GM12878 (cell line): ENCODE data around the gene ALDH1A3. TPM values are rescaled to one million over a fixed set of nuclear protein-coding genes. Genes with fewer than 3 reads are reported as not detected.

Experiments
- ATAC-seq: fragments of 200-7000 bp; cut with Tn5 transposase; 3 replicates; pipeline ENCODE4 v1.9.1; 2020; ENCODE audit warnings: mild to moderate bottlenecking, moderate library complexity
- BruUV-seq: library from RNA; stranded (reverse); fragments of 400-500 nt; replicated peaks from 2 replicates; lab custom pipeline; 2021; lab: Mats Ljungman, UMichigan
- CTCF ChIA-PET: fragments of 300-600 bp; sonication (Branson Sonifier 250); formaldehyde crosslinking; extraction: SDS; loops from one replicate; lab custom pipeline; 2021; ENCODE audit warnings: inconsistent platforms; lab: Yijun Ruan, JAX
- POLR2A ChIA-PET: fragments of 350-600 bp; formaldehyde crosslinking; extraction: SDS; loops from one replicate; lab custom pipeline; 2021; ENCODE audit warnings: inconsistent platforms; lab: Charles Lee
- RAD21 ChIA-PET: fragments of 300-600 bp; sonication (Branson Sonifier 250); formaldehyde crosslinking; loops from one replicate; lab custom pipeline; 2023; ENCODE audit warnings: antibody characterized with exemption; ENCODE audit not compliant: unreplicated experiment; lab: Charles Lee
- SMC1A ChIA-PET: fragments of 300-600 bp; sonication (Branson Sonifier 250); formaldehyde crosslinking; loops from one replicate; lab custom pipeline; 2023; ENCODE audit not compliant: unreplicated experiment, uncharacterized antibody; lab: Charles Lee
- DNase-seq: peaks from one replicate; pipeline ENCODE4 v3.0.0-alpha.2; 2011; ENCODE audit warnings: low read depth, low spot score
- FAIRE-seq: peaks from 3 replicates; lab custom pipeline; 2011; peaks lifted over from hg19 to GRCh38; lab: Jason Lieb, UNC
- H2AFZ ChIP-seq: 2 replicates; pipeline ENCODE4 v1.6.0; 2011; ENCODE audit warnings: low read depth, low read length, control low read depth; ENCODE audit not compliant: control insufficient read depth
- H3K27ac ChIP-seq: 2 replicates; pipeline ENCODE4 v1.5.1; 2011; ENCODE audit warnings: control low read depth; ENCODE audit not compliant: control insufficient read depth, insufficient read depth
- H3K27me3 ChIP-seq, 2 experiments: replicated peaks in 1 of 2; 2 replicates each; pipeline versions ENCODE4 v1.6.0 to v1.6.1; 2011; ENCODE audit warnings: low read length in 1 of 2; ENCODE audit not compliant: control insufficient read depth in 2 of 2, insufficient read depth in 2 of 2
- H3K36me3 ChIP-seq, 2 experiments: 2 replicates each; pipeline ENCODE4 v1.5.1; 2011; ENCODE audit warnings: low read length in 1 of 2; ENCODE audit not compliant: control insufficient read depth in 2 of 2, insufficient read depth in 2 of 2
- H3K4me1 ChIP-seq: 2 replicates; pipeline ENCODE4 v1.6.1; 2011; ENCODE audit warnings: mild to moderate bottlenecking, low read length, moderate library complexity, mixed read lengths; ENCODE audit not compliant: control insufficient read depth, insufficient read depth
- H3K4me2 ChIP-seq: 2 replicates; pipeline ENCODE4 v1.6.0; 2011; ENCODE audit warnings: control low read depth; ENCODE audit not compliant: control insufficient read depth, insufficient read depth
- H3K4me3 ChIP-seq: fragments of 200-600 bp; sonication (generic); 2 replicates; pipeline ENCODE4 v1.5.1; 2016
- H3K79me2 ChIP-seq: 2 replicates; pipeline ENCODE4 v1.6.0; 2011; ENCODE audit warnings: low read length; ENCODE audit not compliant: control insufficient read depth, insufficient read depth
- H3K9ac ChIP-seq: 2 replicates; pipeline ENCODE4 v1.8.0; 2011; ENCODE audit warnings: low read length, control low read depth, mixed read lengths; ENCODE audit not compliant: control insufficient read depth, insufficient read depth
- H3K9me3 ChIP-seq: replicated peaks from 3 replicates; pipeline ENCODE4 v1.5.1; 2011; ENCODE audit warnings: mild to moderate bottlenecking, low read length; ENCODE audit not compliant: control insufficient read depth, insufficient read depth
- H4K20me1 ChIP-seq: 2 replicates; pipeline ENCODE4 v1.6.0; 2011; ENCODE audit not compliant: control insufficient read depth, insufficient read depth
- BCL11A ChIP-seq: IDR thresholded peaks from 2 replicates; pipeline ENCODE4 v1.6.1; 2011; ENCODE audit warnings: low read depth, low read length
- CBX3 ChIP-seq: fragments of 200-600 bp; sonication (generic); IDR thresholded peaks from 2 replicates; pipeline ENCODE4 v1.6.1; 2016; ENCODE audit warnings: low read depth, borderline replicate concordance
- CREM ChIP-seq: IDR thresholded peaks from 2 replicates; pipeline ENCODE4 v1.6.1; 2014; ENCODE audit warnings: antibody characterized with exemption, low read depth
- GATAD2B ChIP-seq: fragments of 450-650 bp; conservative IDR thresholded peaks from 2 replicates; pipeline ENCODE4 v1.6.1; 2017; ENCODE audit warnings: low read depth, mild to moderate bottlenecking, moderate library complexity
- HDGF ChIP-seq: fragments of 450-650 bp; IDR thresholded peaks from 2 replicates; pipeline ENCODE4 v1.6.1; 2016; ENCODE audit warnings: antibody characterized with exemption
- IKZF2 ChIP-seq, 2 experiments: fragments of 450-650 bp; IDR thresholded peaks; 2 replicates each; pipeline ENCODE4 v1.6.1; 2017; ENCODE audit warnings: mild to moderate bottlenecking in 2 of 2, moderate library complexity in 2 of 2
- PAX5 ChIP-seq: IDR thresholded peaks from 2 replicates; pipeline ENCODE4 v1.6.1; 2011; ENCODE audit warnings: low read depth, low read length, borderline replicate concordance
- RELB ChIP-seq: fragments of 450-650 bp; IDR thresholded peaks from 2 replicates; pipeline ENCODE4 v1.6.1; 2017; ENCODE audit warnings: low read depth, mild to moderate bottlenecking, moderate library complexity
- RUNX3 ChIP-seq: IDR thresholded peaks from 2 replicates; pipeline ENCODE4 v1.6.1; 2012; ENCODE audit warnings: low read length, inconsistent platforms
- SKIL ChIP-seq: fragments of 450-650 bp; IDR thresholded peaks from 2 replicates; pipeline ENCODE4 v1.6.1; 2017; ENCODE audit warnings: mild to moderate bottlenecking, low read depth, inconsistent platforms; ENCODE audit not compliant: poor library complexity, severe bottlenecking
- TAF1 ChIP-seq: IDR thresholded peaks from 2 replicates; pipeline ENCODE4 v1.6.1; 2011; ENCODE audit warnings: mild to moderate bottlenecking, low read depth, low read length, borderline replicate concordance
- TBL1XR1 ChIP-seq: IDR thresholded peaks from 2 replicates; pipeline ENCODE4 v1.6.1; 2012; ENCODE audit warnings: low read depth, low read length, improper control_type of control experiment
- TCF3 ChIP-seq: IDR thresholded peaks from 2 replicates; pipeline ENCODE4 v1.6.1; 2012; ENCODE audit warnings: low read depth, mild to moderate bottlenecking, low read length, borderline replicate concordance; ENCODE audit not compliant: insufficient read depth
- WGBS: methylation state at CpG from one replicate; pipeline ENCODE4 v1.1.6; 2016; ENCODE audit warnings: low lambda C conversion rate; ENCODE audit not compliant: insufficient replicate concordance, insufficient coverage; ENCODE audit errors: missing lambda C conversion rate; 5-methylcytosine and 5-hydroxymethylcytosine counted together
- in situ Hi-C: fragments of 300-500 bp; cut with MboI; formaldehyde crosslinking; loops from 9 replicates; pipeline ENCODE4 v1.14.3; 2018; ENCODE audit warnings: mixed read lengths
- intact Hi-C: fragments of 100-400 bp; cut with micrococcal nuclease; formaldehyde crosslinking; loops from one replicate; pipeline ENCODE4 v1.14.2; 2022; ENCODE audit not compliant: unreplicated experiment
- polyA plus RNA-seq, 11 experiments: library from polyadenylated mRNA; depleted of rRNA in 4 of 11; unstranded in 6 of 11; stranded (reverse) in 5 of 11; fragments of >200 nt; fragmentation: Nextera tagmentation in 4 of 11; fragmentation: Illumina TruSeq in 1 of 11; extraction: Ambion mirVana in 4 of 11; extraction: Trizol in 1 of 11; gene quantifications; 1 replicate in 1 of 11; 2 replicates in 10 of 11; pipeline versions ENCODE4 v1.2.1 to v1.2.3, GENCODE V29; 2011 to 2016; ENCODE audit warnings: inconsistent platforms in 2 of 11, missing spikeins in 2 of 11, low read depth in 1 of 11
- total RNA-seq, 4 experiments: library from RNA; depleted of rRNA in 3 of 4; stranded (reverse); fragments of >200 nt in 3 of 4; fragmentation: Illumina TruSeq in 1 of 4; extraction: Trizol in 1 of 4; gene quantifications; 2 replicates each; pipeline versions ENCODE4 v1.2.1 to v1.2.3, GENCODE V29; 2013 to 2021
- TF ChIP-seq, protein P1 (sequence below): fragments of 450-650 bp; IDR thresholded peaks from 2 replicates; pipeline ENCODE4 v1.6.1; 2016; ENCODE audit warnings: mild to moderate bottlenecking
- TF ChIP-seq, protein P2 (sequence below): fragments of 450-650 bp; IDR thresholded peaks from 2 replicates; pipeline ENCODE4 v1.6.1; 2017; ENCODE audit warnings: mild to moderate bottlenecking, moderate library complexity

The ALDH1A3 gene
- total and polyA plus RNA-seq, 10 of the 15 experiments (the other 5 are each of a cell fraction or from before 2014, with no cell fraction given): 0.06 to 0.69 (median 0.18) TPM

DNA sequence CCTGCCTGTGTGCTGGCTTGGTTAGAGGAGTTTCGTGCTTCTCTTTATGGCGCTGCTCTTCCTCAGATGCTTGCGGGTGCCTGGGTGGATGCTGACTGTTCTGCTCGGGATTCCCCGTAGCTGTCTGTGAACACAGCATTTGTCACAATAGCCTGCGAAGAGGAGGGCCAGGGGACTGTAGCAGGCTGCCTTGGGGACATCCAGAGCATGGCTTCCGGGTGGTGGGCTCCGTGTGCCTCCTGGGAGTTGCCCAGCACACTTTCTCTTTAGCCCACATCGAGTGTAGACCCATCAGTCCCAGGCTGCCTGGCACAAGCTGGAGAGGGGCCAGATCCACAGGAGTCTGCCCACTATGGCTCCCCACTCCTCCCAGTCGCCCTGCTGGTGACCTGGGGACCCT, 61.9 kb downstream of the ALDH1A3 start:
- Histone ChIP-seq H3K27ac (peak overlapping the region; percentile 85), H3K4me3 (no peak overlapping the region), H3K9ac (peak overlapping the region; percentile 59), H3K4me2 (peak overlapping the region; percentile 87), H3K79me2 (peaks cover 37% of the 10 kb centered on the region), H3K4me1 (peaks cover 38% of the 10 kb centered on the region), H3K27me3 (no peaks in the 10 kb centered on the region), H3K9me3 (no peaks in the 10 kb centered on the region), H2AFZ (peak overlapping the region; percentile 49), H3K36me3 (peaks cover 0 to 7% of the 10 kb centered on the region in 2 experiments; a peak in 1 of 4 replicates), H4K20me1 (no peaks in the 10 kb centered on the region)
- intact Hi-C loops: loop anchor here (2.0 kb wide), 1 partner anchor 15 kb away; no protein-coding TSS in a partner anchor
- ATAC-seq (peak; percentile 91), FAIRE-seq (peak; percentile 59), DNase-seq (no peak)
- POLR2A ChIA-PET: interaction anchor here (0.7 to 6.0 kb wide), 9 partner anchors 8 to 326 kb away, joined by 3 to 97 read pairs (median 7); partner anchors contain the start of gene LRRK1
- in situ Hi-C loops: loop anchor here (25.0 kb wide), 1 partner anchor 1429 kb away; no protein-coding TSS in a partner anchor
- no TSS peak for BruUV-seq
- CTCF ChIA-PET: interaction anchor here (1.2 to 7.1 kb wide), 6 partner anchors 14 to 66 kb away, joined by 3 to 129 read pairs (median 22); partner anchors contain the start of gene LRRK1
- SMC1A ChIA-PET: interaction anchor here (1.0 to 5.8 kb wide), 8 partner anchors 12 to 68 kb away, joined by 3 to 122 read pairs (median 22); partner anchors contain the start of gene LRRK1
- RAD21 ChIA-PET: interaction anchor here (4.1 to 5.7 kb wide), 5 partner anchors 12 to 66 kb away, joined by 18 to 152 read pairs (median 39); partner anchors contain the start of gene LRRK1
- WGBS: 9% methylated on average over 10 of the region's 10 CpGs
- TF ChIP-seq GATAD2B (peak; percentile 62), HDGF (peak; percentile 68), CREM (peak; percentile 28; the same call in 1 of the 2 replicates), TAF1 (peak; percentile 68), TBL1XR1 (no peak), RUNX3 (peak; percentile 54), CBX3 (no peak), PAX5 (peak; percentile 13; the same call in 1 of the 2 replicates), RELB (peak; percentile 71), SKIL (no peak), BCL11A (0 out of 2 replicates have a peak, but pooled peaks have one; percentile 51), TCF3 (0 out of 2 replicates have a peak, but pooled peaks have one; percentile 35), IKZF2 (IDR thresholded peaks at IDR 0.05) (peak in 1 of 2 experiments; percentile 45; a peak in 1 of 4 replicates)
- TF ChIP-seq, protein P1, sequence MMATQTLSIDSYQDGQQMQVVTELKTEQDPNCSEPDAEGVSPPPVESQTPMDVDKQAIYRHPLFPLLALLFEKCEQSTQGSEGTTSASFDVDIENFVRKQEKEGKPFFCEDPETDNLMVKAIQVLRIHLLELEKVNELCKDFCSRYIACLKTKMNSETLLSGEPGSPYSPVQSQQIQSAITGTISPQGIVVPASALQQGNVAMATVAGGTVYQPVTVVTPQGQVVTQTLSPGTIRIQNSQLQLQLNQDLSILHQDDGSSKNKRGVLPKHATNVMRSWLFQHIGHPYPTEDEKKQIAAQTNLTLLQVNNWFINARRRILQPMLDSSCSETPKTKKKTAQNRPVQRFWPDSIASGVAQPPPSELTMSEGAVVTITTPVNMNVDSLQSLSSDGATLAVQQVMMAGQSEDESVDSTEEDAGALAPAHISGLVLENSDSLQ: no peak
- TF ChIP-seq, protein P2, sequence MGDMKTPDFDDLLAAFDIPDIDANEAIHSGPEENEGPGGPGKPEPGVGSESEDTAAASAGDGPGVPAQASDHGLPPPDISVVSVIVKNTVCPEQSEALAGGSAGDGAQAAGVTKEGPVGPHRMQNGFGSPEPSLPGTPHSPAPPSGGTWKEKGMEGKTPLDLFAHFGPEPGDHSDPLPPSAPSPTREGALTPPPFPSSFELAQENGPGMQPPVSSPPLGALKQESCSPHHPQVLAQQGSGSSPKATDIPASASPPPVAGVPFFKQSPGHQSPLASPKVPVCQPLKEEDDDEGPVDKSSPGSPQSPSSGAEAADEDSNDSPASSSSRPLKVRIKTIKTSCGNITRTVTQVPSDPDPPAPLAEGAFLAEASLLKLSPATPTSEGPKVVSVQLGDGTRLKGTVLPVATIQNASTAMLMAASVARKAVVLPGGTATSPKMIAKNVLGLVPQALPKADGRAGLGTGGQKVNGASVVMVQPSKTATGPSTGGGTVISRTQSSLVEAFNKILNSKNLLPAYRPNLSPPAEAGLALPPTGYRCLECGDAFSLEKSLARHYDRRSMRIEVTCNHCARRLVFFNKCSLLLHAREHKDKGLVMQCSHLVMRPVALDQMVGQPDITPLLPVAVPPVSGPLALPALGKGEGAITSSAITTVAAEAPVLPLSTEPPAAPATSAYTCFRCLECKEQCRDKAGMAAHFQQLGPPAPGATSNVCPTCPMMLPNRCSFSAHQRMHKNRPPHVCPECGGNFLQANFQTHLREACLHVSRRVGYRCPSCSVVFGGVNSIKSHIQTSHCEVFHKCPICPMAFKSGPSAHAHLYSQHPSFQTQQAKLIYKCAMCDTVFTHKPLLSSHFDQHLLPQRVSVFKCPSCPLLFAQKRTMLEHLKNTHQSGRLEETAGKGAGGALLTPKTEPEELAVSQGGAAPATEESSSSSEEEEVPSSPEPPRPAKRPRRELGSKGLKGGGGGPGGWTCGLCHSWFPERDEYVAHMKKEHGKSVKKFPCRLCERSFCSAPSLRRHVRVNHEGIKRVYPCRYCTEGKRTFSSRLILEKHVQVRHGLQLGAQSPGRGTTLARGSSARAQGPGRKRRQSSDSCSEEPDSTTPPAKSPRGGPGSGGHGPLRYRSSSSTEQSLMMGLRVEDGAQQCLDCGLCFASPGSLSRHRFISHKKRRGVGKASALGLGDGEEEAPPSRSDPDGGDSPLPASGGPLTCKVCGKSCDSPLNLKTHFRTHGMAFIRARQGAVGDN: peak; percentile 58; the same call in 1 of the 2 replicates
